H1 (cell line): Measurements from ENCODE around the gene CERS5.

ENCODE experiments used
- CEBPB ChIP-seq: IDR thresholded peaks from 2 replicates; pipeline ENCODE4 v1.6.1; 2012; ENCODE audit warnings: low read depth, low read length
- POLR2AphosphoS5 ChIP-seq: IDR thresholded peaks from 2 replicates; pipeline ENCODE4 v1.6.1; 2011; ENCODE audit warnings: low read depth, low read length
- RFX5 ChIP-seq: IDR thresholded peaks from 2 replicates; pipeline ENCODE4 v1.6.1; 2011; ENCODE audit warnings: low read depth, low read length, improper control_type of control experiment, borderline replicate concordance
- YY1 ChIP-seq: IDR thresholded peaks from 2 replicates; pipeline ENCODE4 v1.6.1; 2011; ENCODE audit warnings: low read depth, mild to moderate bottlenecking, low read length

GRCh38 chr12:50198829-50199228, 31.7 kb upstream of the CERS5 start:
- no peak for TF ChIP-seq POLR2AphosphoS5
- TF ChIP-seq RFX5, result no peak
- TF ChIP-seq YY1, result no peak
- no peak for TF ChIP-seq CEBPB
